Sigmoid colon (tissue), 7 donors: ENCODE measurements around the gene FBXL17. TPM values are rescaled to one million over a fixed set of nuclear protein-coding genes. Genes with fewer than 3 reads are reported as not detected.

Source experiments
- DNase-seq: peaks from one replicate; pipeline ENCODE4 v3.0.0-alpha.2; 2019
- H3K27ac ChIP-seq, 4 donors: fragments of 200-600 bp; sonication (generic); one replicate each; pipeline ENCODE4 v1.5.1; 2016 to 2019; ENCODE audit warnings: mild to moderate bottlenecking in 1 of 4
- H3K27me3 ChIP-seq, 3 donors: fragments of 200-600 bp; sonication (generic); one replicate each; pipeline ENCODE4 v1.5.1; 2019; ENCODE audit warnings: mild to moderate bottlenecking in 1 of 3
- H3K36me3 ChIP-seq, 4 donors: fragments of 200-600 bp; sonication (generic); one replicate each; pipeline ENCODE4 v1.5.1; 2016 to 2019
- H3K4me1 ChIP-seq, 4 donors: fragments of 200-600 bp; sonication (generic); one replicate each; pipeline ENCODE4 v1.5.1; 2017 to 2019
- H3K4me3 ChIP-seq, 4 donors: fragments of 200-600 bp; sonication (generic); one replicate each; pipeline ENCODE4 v1.5.1; 2017 to 2019; ENCODE audit warnings: mild to moderate bottlenecking in 2 of 4, moderate library complexity in 1 of 4
- H3K9me3 ChIP-seq, 4 donors: fragments of 200-600 bp in 3 of 4; sonication (generic) in 3 of 4; one replicate each; pipeline versions ENCODE4 v1.5.1 to v1.6.1; 2013 to 2019
- CTCF ChIP-seq, 4 experiments: fragments of 450-650 bp in 3 of 4; fragments of 200-600 bp in 1 of 4; IDR thresholded peaks; one replicate each; pipeline ENCODE4 v1.5.1; 2016 to 2019; ENCODE audit warnings: antibody characterized with exemption in 4 of 4, mild to moderate bottlenecking in 3 of 4, moderate library complexity in 2 of 4
- EP300 ChIP-seq, 4 donors: sonication (generic); formaldehyde crosslinking; IDR thresholded peaks; one replicate each; pipeline ENCODE4 v1.6.1; 2017; ENCODE audit warnings: antibody characterized with exemption in 4 of 4
- POLR2A ChIP-seq, 2 donors: fragments of 450-650 bp; IDR thresholded peaks; one replicate each; pipeline ENCODE4 v1.6.1; 2016; ENCODE audit warnings: antibody characterized with exemption in 2 of 2, mild to moderate bottlenecking in 2 of 2, moderate library complexity in 2 of 2
- POLR2AphosphoS5 ChIP-seq, 4 donors: sonication (generic); formaldehyde crosslinking; IDR thresholded peaks; one replicate each; pipeline ENCODE4 v1.6.1; 2017; ENCODE audit warnings: antibody characterized with exemption in 4 of 4
- WGBS, 2 donors: extraction: QIAGEN DNeasy Blood & Tissue Kit; methylation state at CpG; one replicate each; pipeline ENCODE4 v1.1.7; 2013; 5-methylcytosine and 5-hydroxymethylcytosine counted together
- intact Hi-C: fragments of 100-400 bp; cut with DNase I; formaldehyde crosslinking; loops from one replicate; pipeline ENCODE4 v1.15.1; 2023
- polyA plus RNA-seq, 3 donors: library from polyadenylated mRNA; stranded (reverse); fragments of 200-250 nt; gene quantifications; one replicate each; pipeline ENCODE4 v1.2.3, GENCODE V29; 2013
- total RNA-seq, 4 donors: library from RNA; depleted of rRNA; stranded (reverse); fragments of >200 nt; gene quantifications; one replicate each; pipeline ENCODE4 v1.1.0, GENCODE V29; 2016
- donor health status: healthy with polysubstance abuse.
- donor health status: Bipolar disorder and iron deficiency.
- donor health status: healthy.

The FBXL17 gene
- total and polyA plus RNA-seq, 7 donors, result 8.2 to 22.5 (median 16.6) TPM

- TF ChIP-seq POLR2AphosphoS5 (IDR thresholded peaks at IDR 0.05) (no peak), POLR2A (IDR thresholded peaks at IDR 0.05) (no peak), CTCF (IDR thresholded peaks at IDR 0.05) (no peak), EP300 (IDR thresholded peaks at IDR 0.05) (no peak)
- 70 to 79% methylated on average over 6 of the region's 6 CpGs for WGBS, 2 donors
- no peak for DNase-seq
- intact Hi-C loops, result no loop called here
- no peak overlapping the region for H3K4me3 ChIP-seq
- H3K9me3 ChIP-seq, result no peaks in the 10 kb centered on the region
- H3K36me3 ChIP-seq, result no peaks in the 10 kb centered on the region
- no peaks in the 10 kb centered on the region for H3K27me3 ChIP-seq
- H3K27ac ChIP-seq, result no peak overlapping the region
- H3K4me1 ChIP-seq, result peaks cover 0 to 9% (median 2%) of the 10 kb centered on the region in 4 donors
These were observed 464.9 kb downstream of the FBXL17 start for GRCh38 chr5:107916731-107917725.

GRCh38 chr5:107915176-107915812 is 466.6 kb downstream of the FBXL17 start:
- intact Hi-C loops, result no loop called here
- Histone ChIP-seq H3K9me3 (no peaks in the 10 kb centered on the region), H3K36me3 (no peaks in the 10 kb centered on the region), H3K4me3 (no peak overlapping the region), H3K27me3 (no peaks in the 10 kb centered on the region), H3K4me1 (peaks cover 0 to 9% (median 2%) of the 10 kb centered on the region in 4 donors), H3K27ac (no peak overlapping the region)
- DNase-seq, result no peak
- TF ChIP-seq POLR2AphosphoS5 (IDR thresholded peaks at IDR 0.05), result no peak
- TF ChIP-seq CTCF (IDR thresholded peaks at IDR 0.05), result no peak
- no peak for TF ChIP-seq EP300 (IDR thresholded peaks at IDR 0.05)
- TF ChIP-seq POLR2A (IDR thresholded peaks at IDR 0.05), result no peak
- 82 to 85% methylated on average over 5 of the region's 5 CpGs for WGBS, 2 donors

- H3K27ac ChIP-seq, result no peak overlapping the region
- intact Hi-C loops, result no loop called here
- TF ChIP-seq CTCF (IDR thresholded peaks at IDR 0.05), result no peak
- no peak for TF ChIP-seq POLR2AphosphoS5 (IDR thresholded peaks at IDR 0.05)
- no peak for TF ChIP-seq EP300 (IDR thresholded peaks at IDR 0.05)
- peaks cover 0 to 9% (median 2%) of the 10 kb centered on the region in 4 donors for H3K4me1 ChIP-seq
- no peak overlapping the region for H3K4me3 ChIP-seq
- no peak for DNase-seq
- no peaks in the 10 kb centered on the region for H3K27me3 ChIP-seq
- H3K9me3 ChIP-seq, result no peaks in the 10 kb centered on the region
- WGBS, 2 donors, result 80 to 95% methylated on average over 3 of the region's 3 CpGs
- H3K36me3 ChIP-seq, result no peaks in the 10 kb centered on the region
These were observed 468.4 kb downstream of the FBXL17 start for GRCh38 chr5:107913494-107913893.

GRCh38 chr5:107900721-107901120 is 481.2 kb downstream of the FBXL17 start:
- intact Hi-C loops, result no loop called here
- WGBS, 2 donors, result 90 to 95% methylated on average over 3 of the region's 3 CpGs
- DNase-seq, result no peak

More at GRCh38 chr5:107900721-107901120, 481.2 kb downstream of the FBXL17 start:
- H3K27me3 ChIP-seq, result no peaks in the 10 kb centered on the region
- no peak for TF ChIP-seq EP300 (IDR thresholded peaks at IDR 0.05)
- TF ChIP-seq POLR2AphosphoS5 (IDR thresholded peaks at IDR 0.05), result no peak
- no peak for TF ChIP-seq POLR2A (IDR thresholded peaks at IDR 0.05)
- TF ChIP-seq CTCF (IDR thresholded peaks at IDR 0.05), result no peak
- no peaks in the 10 kb centered on the region for H3K36me3 ChIP-seq
- H3K9me3 ChIP-seq, result no peaks in the 10 kb centered on the region
- H3K27ac ChIP-seq, result no peak overlapping the region
- no peaks in the 10 kb centered on the region for H3K4me1 ChIP-seq
- no peak overlapping the region for H3K4me3 ChIP-seq
